SK-N-MC (cell line): Measurements from ENCODE around the gene ITGB3BP.

ENCODE experiments used
- EZH2 ChIP-seq: fragments of 200-600 bp; sonication (generic); IDR thresholded peaks from one replicate; pipeline ENCODE4 v1.6.1; 2017; ENCODE audit warnings: antibody characterized with exemption
- FOXP2 ChIP-seq: optimal IDR thresholded peaks from 2 replicates; pipeline ENCODE3; 2011; ENCODE audit warnings: mild to moderate bottlenecking, moderate library complexity; ENCODE audit not compliant: insufficient read depth; ENCODE audit errors: extremely low read length, control extremely low read depth
- POLR2AphosphoS5 ChIP-seq: IDR thresholded peaks from 2 replicates; pipeline ENCODE4 v1.6.1; 2012; ENCODE audit warnings: mild to moderate bottlenecking, low read depth, low read length, borderline replicate concordance

DNA sequence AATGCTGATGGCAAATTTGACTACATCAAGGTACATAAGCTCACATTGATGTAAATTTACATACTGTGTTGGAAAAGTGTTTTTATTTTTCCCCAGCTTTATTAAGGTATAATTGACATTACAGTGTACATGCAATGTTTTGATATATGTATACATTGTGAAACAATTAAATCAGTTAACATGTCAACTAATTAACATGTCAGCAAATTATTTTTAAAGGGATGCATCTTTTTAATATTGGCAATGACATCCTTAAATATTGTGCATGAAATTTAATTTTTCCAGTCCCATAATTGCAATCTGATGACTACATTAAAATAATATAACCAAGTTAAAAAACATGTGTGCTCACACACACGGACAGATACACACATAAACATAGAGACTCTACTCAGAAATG, 9.7 kb upstream of the ITGB3BP start:
- TF ChIP-seq POLR2AphosphoS5 (no peak), EZH2 (no peak), FOXP2 (no peak)
